ENCODE measurements around the gene SGPP2.

SGPP2 gene

GRCh38 chr2:222393733-222394267, 30.5 kb upstream of the SGPP2 start:
- H4K20me1 ChIP-seq (ENCODE audit: control insufficient read depth, insufficient read depth, low read depth, low read length), result no peaks in the 10 kb centered on the region
- H3F3A ChIP-seq (ENCODE audit: control insufficient read depth, insufficient read depth), result no peaks in the 10 kb centered on the region
- no peaks in the 10 kb centered on the region for H3K9me3 ChIP-seq (ENCODE audit: control insufficient read depth, insufficient read depth, low read length)
- no peaks in the 10 kb centered on the region for H3K79me2 ChIP-seq (ENCODE audit: control insufficient read depth, low read length)
- H3K27ac ChIP-seq (ENCODE audit: low read depth, low read length), result no peak overlapping the region
- no peak overlapping the region for H3K4me3 ChIP-seq (ENCODE audit: low read length)
- TF ChIP-seq CTCF (IDR thresholded peaks at IDR 0.05; ENCODE audit: low read depth, low read length, poor library complexity, severe bottlenecking), result no peak
- no peak for TF ChIP-seq EZH2phosphoT487 (IDR thresholded peaks at IDR 0.05; ENCODE audit: borderline replicate concordance, low read length)
- no peak overlapping the region for H3K4me2 ChIP-seq (ENCODE audit: low read length)
- no peaks in the 10 kb centered on the region for H3K27me3 ChIP-seq (ENCODE audit: control insufficient read depth, low read length)
- no peaks in the 10 kb centered on the region for H3K9me2 ChIP-seq (replicated peaks; ENCODE audit: control insufficient read depth, low read length)
- no peaks in the 10 kb centered on the region for H3K36me3 ChIP-seq (ENCODE audit: control insufficient read depth, low read length)
- no peaks in the 10 kb centered on the region for H3K4me1 ChIP-seq (ENCODE audit: control insufficient read depth, low read length)

- Histone ChIP-seq H3K9me2 (replicated peaks; ENCODE audit: control insufficient read depth, low read length) (no peaks in the 10 kb centered on the region), H3K79me2 (ENCODE audit: control insufficient read depth, low read length) (no peaks in the 10 kb centered on the region), H3K4me2 (ENCODE audit: low read length) (no peak overlapping the region), H3K27ac (ENCODE audit: low read depth, low read length) (no peak overlapping the region), H3K4me3 (ENCODE audit: low read length) (no peak overlapping the region), H3K9me3 (ENCODE audit: control insufficient read depth, insufficient read depth, low read length) (no peaks in the 10 kb centered on the region), H3K36me3 (ENCODE audit: control insufficient read depth, low read length) (no peaks in the 10 kb centered on the region), H4K20me1 (ENCODE audit: control insufficient read depth, insufficient read depth, low read depth, low read length) (no peaks in the 10 kb centered on the region), H3F3A (ENCODE audit: control insufficient read depth, insufficient read depth) (no peaks in the 10 kb centered on the region), H3K4me1 (ENCODE audit: control insufficient read depth, low read length) (no peaks in the 10 kb centered on the region), H3K27me3 (ENCODE audit: control insufficient read depth, low read length) (no peaks in the 10 kb centered on the region)
- TF ChIP-seq EZH2phosphoT487 (IDR thresholded peaks at IDR 0.05; ENCODE audit: borderline replicate concordance, low read length), result no peak
- no peak for TF ChIP-seq CTCF (IDR thresholded peaks at IDR 0.05; ENCODE audit: low read depth, low read length, poor library complexity, severe bottlenecking)
Observed at GRCh38 chr2:222398446-222398885, 25.9 kb upstream of the SGPP2 start.

- H3K79me2 ChIP-seq (ENCODE audit: control insufficient read depth, low read length), result no peaks in the 10 kb centered on the region
- no peak overlapping the region for H3K4me3 ChIP-seq (ENCODE audit: low read length)
- no peaks in the 10 kb centered on the region for H3K4me1 ChIP-seq (ENCODE audit: control insufficient read depth, low read length)
- TF ChIP-seq EZH2phosphoT487 (IDR thresholded peaks at IDR 0.05; ENCODE audit: borderline replicate concordance, low read length) (no peak), CTCF (IDR thresholded peaks at IDR 0.05; ENCODE audit: low read depth, low read length, poor library complexity, severe bottlenecking) (no peak)
- H4K20me1 ChIP-seq (ENCODE audit: control insufficient read depth, insufficient read depth, low read depth, low read length), result no peaks in the 10 kb centered on the region
- H3K27ac ChIP-seq (ENCODE audit: low read depth, low read length), result no peak overlapping the region
- no peaks in the 10 kb centered on the region for H3F3A ChIP-seq (ENCODE audit: control insufficient read depth, insufficient read depth)
- no peaks in the 10 kb centered on the region for H3K27me3 ChIP-seq (ENCODE audit: control insufficient read depth, low read length)
- no peaks in the 10 kb centered on the region for H3K9me2 ChIP-seq (replicated peaks; ENCODE audit: control insufficient read depth, low read length)
- H3K4me2 ChIP-seq (ENCODE audit: low read length), result no peak overlapping the region
- no peaks in the 10 kb centered on the region for H3K36me3 ChIP-seq (ENCODE audit: control insufficient read depth, low read length)
- H3K9me3 ChIP-seq (ENCODE audit: control insufficient read depth, insufficient read depth, low read length), result no peaks in the 10 kb centered on the region
Observed at GRCh38 chr2:222399038-222399783, 25.1 kb upstream of the SGPP2 start.

Measured in DOHH2 (cell line).